Activated naive CD4-positive, alpha-beta T cell treated with anti-CD3 and anti-CD28 coated beads, Interleukin-2, amount 50 U/mL, for 24 hours (primary cell): ENCODE data around the gene KPTN.

Experiments
- H3K27ac Mint-ChIP-seq: one replicate; pipeline ENCODE4 v1.8.0; 2021; ENCODE audit warnings: mild to moderate bottlenecking, mixed read lengths
- H3K27me3 Mint-ChIP-seq: one replicate; pipeline ENCODE4 v1.8.0; 2021; ENCODE audit warnings: mixed read lengths
- H3K36me3 Mint-ChIP-seq: one replicate; pipeline ENCODE4 v1.8.0; 2021; ENCODE audit warnings: mixed read lengths
- H3K4me1 Mint-ChIP-seq: one replicate; pipeline ENCODE4 v1.8.0; 2021; ENCODE audit warnings: mixed read lengths
- H3K4me3 Mint-ChIP-seq: one replicate; pipeline ENCODE4 v1.8.0; 2021; ENCODE audit warnings: mild to moderate bottlenecking, mixed read lengths
- H3K9me3 Mint-ChIP-seq: one replicate; pipeline ENCODE4 v1.8.0; 2021; ENCODE audit warnings: mixed read lengths

The KPTN gene

DNA sequence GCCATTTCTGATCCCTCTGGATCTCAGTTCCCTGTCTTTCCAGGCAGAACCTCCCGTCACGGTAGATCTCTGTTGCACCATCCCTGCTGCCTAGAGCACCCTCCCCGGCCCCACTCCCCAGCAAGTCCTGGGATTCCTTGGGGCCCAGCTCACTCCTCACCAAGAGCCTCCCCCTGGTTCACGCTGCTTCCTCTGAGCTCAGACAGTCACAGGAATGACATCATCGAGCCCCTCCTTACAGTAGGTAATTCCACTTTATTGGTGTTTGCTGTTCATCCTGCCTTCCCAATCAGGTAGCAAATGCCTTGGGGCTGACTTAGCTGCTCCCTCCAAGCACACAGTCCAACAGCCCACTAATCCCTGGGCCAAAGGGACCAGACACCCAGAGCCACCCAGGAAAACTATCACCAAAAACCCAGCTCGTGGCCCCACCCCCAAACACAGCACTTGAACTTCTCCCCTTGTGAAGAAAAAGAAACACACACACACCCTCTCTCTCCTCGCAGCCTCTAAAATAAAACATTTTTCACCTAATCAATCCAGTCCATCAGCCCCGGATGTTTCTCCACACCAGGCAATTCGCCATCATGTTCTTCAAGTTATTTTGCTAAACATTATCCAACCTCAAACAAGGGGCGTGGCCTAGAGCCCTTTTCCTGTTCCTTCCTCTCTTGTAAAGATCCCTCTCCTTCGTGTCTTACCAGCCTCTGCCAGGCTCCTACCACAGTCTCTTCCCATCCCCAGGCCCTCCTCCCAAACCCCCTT, 28.3 kb upstream of the KPTN start:
- Mint-ChIP-seq H3K27ac (peak overlapping the region; percentile 96), H3K36me3 (peaks cover 2% of the 10 kb centered on the region), H3K9me3 (no peaks in the 10 kb centered on the region), H3K4me3 (peak overlapping the region; percentile 98), H3K4me1 (peaks cover 80% of the 10 kb centered on the region), H3K27me3 (no peaks in the 10 kb centered on the region)

DNA sequence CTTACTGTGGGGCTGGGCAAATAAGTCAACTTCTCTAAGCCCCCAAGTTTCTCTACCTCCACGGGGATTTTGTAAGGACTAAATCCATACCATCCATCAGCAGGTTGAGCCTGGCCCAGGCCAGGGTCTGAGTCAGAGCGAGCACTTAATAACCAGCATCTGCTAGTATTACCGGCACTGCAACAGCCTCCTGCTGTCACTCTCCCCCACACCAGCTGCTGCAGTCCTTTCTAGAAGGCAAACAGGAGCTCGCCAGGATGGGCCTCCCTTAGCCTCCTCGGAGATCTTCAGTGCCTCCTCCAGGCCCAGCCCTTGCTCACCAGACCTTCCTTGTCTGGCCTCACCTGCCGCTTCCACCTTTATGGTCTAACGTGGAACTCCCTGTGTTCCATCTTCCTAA, 27.7 kb upstream of the KPTN start:
- Mint-ChIP-seq H3K27me3 (no peaks in the 10 kb centered on the region), H3K9me3 (no peaks in the 10 kb centered on the region), H3K36me3 (peaks cover 2% of the 10 kb centered on the region), H3K4me1 (peaks cover 73% of the 10 kb centered on the region), H3K4me3 (peak overlapping the region; percentile 98), H3K27ac (no peak overlapping the region)

DNA sequence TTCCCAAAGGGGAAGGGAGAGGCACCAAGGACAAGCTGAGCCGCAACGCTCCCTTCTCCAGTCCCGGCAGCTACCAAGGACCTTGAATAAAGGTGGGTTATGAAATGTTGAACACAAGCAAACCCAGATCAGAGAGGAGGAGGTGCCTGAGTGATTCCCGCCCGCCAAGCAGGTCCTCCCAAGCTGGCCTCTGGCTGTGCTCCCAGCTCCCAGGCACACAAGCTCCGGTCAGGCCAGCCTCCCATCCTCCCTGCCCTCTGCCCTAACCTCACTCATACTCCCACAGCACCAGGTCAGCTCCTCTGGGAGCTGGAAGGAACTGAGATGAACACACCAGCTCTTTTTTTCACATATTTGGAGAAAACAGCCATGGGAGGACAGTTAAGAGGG, 27.1 kb upstream of the KPTN start:
- Mint-ChIP-seq H3K4me3 (no peak overlapping the region), H3K27ac (no peak overlapping the region), H3K9me3 (no peaks in the 10 kb centered on the region), H3K36me3 (peaks cover 2% of the 10 kb centered on the region), H3K4me1 (peaks cover 67% of the 10 kb centered on the region), H3K27me3 (no peaks in the 10 kb centered on the region)

DNA sequence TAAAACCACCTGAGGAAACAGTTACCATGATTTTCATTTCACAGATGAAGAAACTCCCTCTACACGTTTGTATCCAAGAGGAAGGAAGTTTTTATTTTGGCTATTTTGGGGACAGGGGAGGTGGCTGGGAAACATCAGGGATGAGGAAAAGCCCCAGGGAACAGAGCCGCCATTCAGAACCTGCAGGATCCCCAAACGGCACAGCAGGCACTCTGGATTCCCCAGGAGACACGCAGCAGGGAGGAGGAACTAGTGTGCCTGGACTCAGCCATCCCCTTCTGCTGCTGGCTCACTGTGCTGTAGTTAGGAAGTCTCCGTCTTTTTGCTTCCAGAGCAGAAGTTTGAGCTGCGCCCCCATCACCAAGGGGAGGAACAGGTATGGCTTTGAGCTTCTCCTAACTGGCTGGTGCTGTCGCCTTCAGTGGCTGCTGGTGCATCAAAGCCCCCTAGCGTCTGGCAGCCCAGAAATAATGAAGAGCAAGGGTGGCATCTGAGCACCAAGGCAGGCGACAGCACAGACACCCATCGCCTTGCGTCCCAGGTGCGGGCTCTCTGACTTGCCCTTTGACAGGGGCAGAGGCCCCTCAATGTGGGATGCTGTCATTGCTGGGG, 26.6 kb upstream of the KPTN start:
- H3K4me3 Mint-ChIP-seq, result no peak overlapping the region
- H3K27me3 Mint-ChIP-seq, result no peaks in the 10 kb centered on the region
- H3K4me1 Mint-ChIP-seq, result peaks cover 62% of the 10 kb centered on the region
- peaks cover 2% of the 10 kb centered on the region for H3K36me3 Mint-ChIP-seq
- no peak overlapping the region for H3K27ac Mint-ChIP-seq
- H3K9me3 Mint-ChIP-seq, result no peaks in the 10 kb centered on the region

DNA sequence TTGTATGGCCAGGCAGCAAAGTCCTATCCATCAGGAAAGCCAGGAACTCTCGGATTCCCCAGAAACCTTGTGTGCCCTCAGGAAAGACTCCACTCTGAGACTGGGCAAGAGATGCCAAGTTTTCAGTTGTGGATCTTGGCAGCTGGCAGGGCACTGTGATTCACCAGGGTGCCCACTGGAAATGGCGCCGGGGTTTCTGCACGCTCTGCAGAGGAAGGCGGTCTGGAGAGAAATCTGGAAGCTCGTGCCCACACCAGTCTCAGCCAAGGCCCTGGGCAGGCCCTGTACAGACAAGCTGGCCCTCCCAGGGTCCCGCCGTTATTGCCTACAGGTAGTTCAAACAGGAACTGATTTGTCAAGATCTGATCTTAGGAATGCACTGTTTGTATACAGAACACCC, 26.0 kb upstream of the KPTN start:
- peaks cover 60% of the 10 kb centered on the region for H3K4me1 Mint-ChIP-seq

DNA sequence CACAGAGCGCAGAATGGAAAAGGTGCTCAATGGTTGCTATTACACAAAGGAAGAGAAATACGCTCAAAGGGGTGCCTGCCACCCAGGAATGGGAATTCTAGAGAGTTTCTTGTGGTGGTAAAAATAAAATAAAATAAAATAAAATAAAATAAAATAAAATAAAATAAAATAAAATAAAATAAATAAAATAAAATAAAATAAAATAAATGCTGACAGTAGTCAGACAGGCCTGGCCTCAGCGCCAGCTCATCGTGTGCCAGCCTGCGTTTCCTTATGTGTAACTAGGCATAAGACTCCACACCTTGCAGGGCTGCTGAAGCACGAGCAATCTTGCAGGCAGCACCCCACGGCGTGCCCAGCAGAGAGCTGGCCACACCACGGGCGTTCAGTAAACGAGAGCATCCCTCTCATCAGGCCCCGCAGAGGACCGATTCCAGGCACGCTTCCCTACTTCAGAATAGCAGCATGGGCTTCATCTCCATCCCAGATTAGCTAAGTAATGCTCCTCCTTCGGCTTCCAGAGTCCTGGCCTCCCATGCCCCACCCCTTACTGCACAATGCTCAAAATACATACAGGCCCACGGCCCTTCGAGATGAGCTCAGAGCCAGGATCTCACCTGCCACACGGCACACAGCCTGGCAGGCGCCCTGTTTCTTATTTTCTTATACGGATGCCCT, 25.3 kb upstream of the KPTN start:
- peaks cover 2% of the 10 kb centered on the region for H3K36me3 Mint-ChIP-seq
- H3K4me3 Mint-ChIP-seq, result no peak overlapping the region
- peaks cover 54% of the 10 kb centered on the region for H3K4me1 Mint-ChIP-seq
- no peaks in the 10 kb centered on the region for H3K27me3 Mint-ChIP-seq
- H3K9me3 Mint-ChIP-seq, result no peaks in the 10 kb centered on the region
- H3K27ac Mint-ChIP-seq, result peak overlapping the region; percentile 30

More for the DNA sequence above, 26.0 kb upstream of the KPTN start:
- Mint-ChIP-seq H3K36me3 (peaks cover 2% of the 10 kb centered on the region), H3K4me3 (no peak overlapping the region), H3K27ac (no peak overlapping the region), H3K9me3 (no peaks in the 10 kb centered on the region), H3K27me3 (no peaks in the 10 kb centered on the region)

DNA sequence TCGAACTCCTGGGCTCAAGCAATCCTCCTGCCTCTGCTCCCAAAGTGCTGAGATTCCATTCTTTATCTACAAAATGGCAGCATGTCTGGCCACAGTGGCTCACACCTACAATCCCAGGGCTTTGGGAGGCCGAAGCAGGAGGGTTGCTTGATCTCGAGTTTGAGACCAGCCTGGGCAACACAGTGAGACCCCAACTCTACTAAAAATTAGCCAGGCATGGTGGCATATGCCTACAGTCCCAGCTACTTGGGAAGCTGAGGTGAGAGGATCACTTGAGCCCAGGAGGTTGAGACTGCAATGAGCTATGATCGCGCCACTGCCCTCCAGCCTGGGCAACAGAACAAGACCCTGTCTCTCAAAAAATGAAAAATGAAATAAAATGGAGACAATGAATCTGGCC, 24.7 kb upstream of the KPTN start:
- Mint-ChIP-seq H3K27me3 (no peaks in the 10 kb centered on the region), H3K36me3 (peaks cover 2% of the 10 kb centered on the region), H3K27ac (no peak overlapping the region), H3K9me3 (no peaks in the 10 kb centered on the region), H3K4me3 (no peak overlapping the region), H3K4me1 (peaks cover 49% of the 10 kb centered on the region)

DNA sequence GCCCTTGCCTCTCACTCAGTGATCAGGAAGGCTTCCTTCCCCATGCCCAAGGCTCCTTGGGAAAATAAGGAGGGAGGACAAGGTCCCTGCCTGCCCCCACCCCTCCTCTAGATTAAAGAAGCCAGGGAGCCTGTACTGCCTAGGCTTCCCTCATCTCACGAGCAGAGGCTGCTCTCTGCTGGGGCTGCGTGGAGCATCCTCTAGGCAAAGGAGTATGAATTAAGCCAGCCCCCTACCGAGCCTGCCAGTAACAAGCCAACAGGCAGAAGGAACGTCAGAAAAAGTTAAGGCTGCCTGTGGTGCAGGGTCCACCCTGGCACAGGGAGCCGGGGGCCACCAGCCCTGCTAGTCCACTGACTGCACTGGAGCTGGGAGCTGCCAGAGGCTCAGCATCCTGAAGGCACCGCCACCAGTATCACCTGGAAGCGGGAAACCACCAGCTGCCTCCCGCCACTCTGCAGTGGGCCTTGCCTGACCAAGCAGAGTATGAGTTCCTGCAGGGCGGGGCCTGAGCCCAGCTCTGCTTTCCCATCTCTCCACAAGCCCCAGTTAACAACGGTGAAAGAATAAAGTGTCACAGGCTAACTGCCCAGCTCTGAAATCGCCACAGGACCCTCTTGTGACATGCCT, 24.0 kb upstream of the KPTN start:
- peaks cover 3% of the 10 kb centered on the region for H3K36me3 Mint-ChIP-seq
- H3K27ac Mint-ChIP-seq, result no peak overlapping the region
- no peak overlapping the region for H3K4me3 Mint-ChIP-seq
- H3K27me3 Mint-ChIP-seq, result no peaks in the 10 kb centered on the region
- no peaks in the 10 kb centered on the region for H3K9me3 Mint-ChIP-seq
- H3K4me1 Mint-ChIP-seq, result peaks cover 42% of the 10 kb centered on the region

DNA sequence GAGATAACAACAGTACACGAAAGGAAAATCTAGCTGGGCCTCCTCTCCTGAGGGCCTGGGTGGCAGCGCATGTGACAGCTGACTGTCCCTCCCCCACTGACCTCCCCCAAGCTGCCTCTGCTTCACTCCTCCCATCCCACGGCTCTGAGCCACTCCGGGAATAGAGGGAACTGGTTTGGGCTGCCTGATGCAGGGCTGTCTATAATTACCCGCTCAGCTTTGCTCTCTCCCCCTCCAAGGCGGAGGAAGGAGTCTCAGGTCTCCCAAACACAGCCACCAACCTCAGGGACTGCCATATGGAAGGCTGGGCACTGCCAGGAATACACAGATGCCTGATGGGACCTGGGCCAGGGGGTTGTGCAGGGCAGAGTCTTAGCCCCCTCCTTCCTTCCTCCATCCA, 23.0 kb upstream of the KPTN start:
- Mint-ChIP-seq H3K36me3 (peaks cover 7% of the 10 kb centered on the region), H3K9me3 (no peaks in the 10 kb centered on the region), H3K27me3 (no peaks in the 10 kb centered on the region), H3K4me3 (no peak overlapping the region), H3K4me1 (peaks cover 32% of the 10 kb centered on the region), H3K27ac (no peak overlapping the region)

DNA sequence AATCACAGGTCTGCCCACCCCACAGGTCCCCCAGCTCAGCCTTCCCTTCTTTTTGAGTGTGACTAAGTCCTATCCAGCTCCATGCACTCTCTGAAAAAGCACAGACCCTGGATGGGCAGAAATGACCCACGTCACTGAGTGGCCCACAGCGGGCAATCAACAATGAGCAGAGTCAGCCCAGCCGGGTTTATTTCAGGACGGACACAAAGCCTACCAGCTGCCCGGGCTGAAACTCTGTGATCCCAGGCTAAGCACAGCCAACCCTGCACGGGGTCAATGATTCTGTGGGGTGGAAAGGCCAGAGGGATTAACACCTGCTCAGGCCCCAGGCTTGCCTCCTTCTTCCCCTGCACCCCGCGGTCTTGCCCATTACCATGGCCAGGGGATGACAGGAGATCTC, 22.4 kb upstream of the KPTN start:
- H3K4me1 Mint-ChIP-seq, result peaks cover 26% of the 10 kb centered on the region

DNA sequence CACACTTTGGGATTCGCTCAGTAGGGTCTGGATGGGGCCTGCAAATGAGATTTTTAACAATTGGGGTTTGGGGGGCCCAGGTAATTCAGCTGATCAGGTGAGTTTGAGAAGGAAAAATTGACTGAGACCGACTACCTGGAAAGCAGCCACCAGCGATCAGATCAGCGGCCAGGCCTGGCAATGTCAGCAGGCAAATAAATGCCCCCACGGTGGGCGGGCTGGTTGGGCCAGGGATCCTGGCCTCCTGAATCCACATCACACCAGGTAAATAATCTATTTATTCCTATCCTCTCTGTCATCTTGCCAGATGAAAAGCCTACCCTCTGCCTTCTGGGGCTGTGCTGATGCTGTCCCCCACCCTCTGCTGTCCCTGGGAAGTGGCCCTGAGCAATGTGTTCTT, 21.5 kb upstream of the KPTN start:
- H3K27ac Mint-ChIP-seq, result no peak overlapping the region
- H3K9me3 Mint-ChIP-seq, result no peaks in the 10 kb centered on the region
- H3K27me3 Mint-ChIP-seq, result no peaks in the 10 kb centered on the region
- H3K36me3 Mint-ChIP-seq, result peaks cover 7% of the 10 kb centered on the region
- peaks cover 17% of the 10 kb centered on the region for H3K4me1 Mint-ChIP-seq
- no peak overlapping the region for H3K4me3 Mint-ChIP-seq

More for the DNA sequence above, 22.4 kb upstream of the KPTN start:
- H3K36me3 Mint-ChIP-seq, result peaks cover 7% of the 10 kb centered on the region
- no peaks in the 10 kb centered on the region for H3K27me3 Mint-ChIP-seq
- no peak overlapping the region for H3K27ac Mint-ChIP-seq
- H3K9me3 Mint-ChIP-seq, result no peaks in the 10 kb centered on the region
- H3K4me3 Mint-ChIP-seq, result no peak overlapping the region

DNA sequence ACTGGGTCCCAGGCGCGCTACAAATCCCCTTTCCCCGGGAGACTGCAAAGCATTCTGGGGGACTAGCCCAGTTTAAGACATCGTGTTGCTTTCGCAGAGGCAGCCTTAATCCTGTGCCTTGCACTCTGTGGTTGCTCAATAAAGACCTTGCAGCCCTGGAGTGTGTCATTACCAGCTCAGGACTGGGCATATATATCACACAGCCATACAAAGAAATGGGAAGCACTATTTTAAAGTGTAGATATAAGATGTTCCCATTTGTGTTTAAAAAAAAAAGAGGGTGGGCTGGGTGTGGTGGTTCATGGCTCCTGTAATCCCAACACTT, 19.8 kb upstream of the KPTN start:
- Mint-ChIP-seq H3K4me3 (no peak overlapping the region), H3K27me3 (no peaks in the 10 kb centered on the region), H3K36me3 (peaks cover 7% of the 10 kb centered on the region), H3K27ac (no peak overlapping the region), H3K4me1 (peaks cover under 1% of the 10 kb centered on the region), H3K9me3 (no peaks in the 10 kb centered on the region)

DNA sequence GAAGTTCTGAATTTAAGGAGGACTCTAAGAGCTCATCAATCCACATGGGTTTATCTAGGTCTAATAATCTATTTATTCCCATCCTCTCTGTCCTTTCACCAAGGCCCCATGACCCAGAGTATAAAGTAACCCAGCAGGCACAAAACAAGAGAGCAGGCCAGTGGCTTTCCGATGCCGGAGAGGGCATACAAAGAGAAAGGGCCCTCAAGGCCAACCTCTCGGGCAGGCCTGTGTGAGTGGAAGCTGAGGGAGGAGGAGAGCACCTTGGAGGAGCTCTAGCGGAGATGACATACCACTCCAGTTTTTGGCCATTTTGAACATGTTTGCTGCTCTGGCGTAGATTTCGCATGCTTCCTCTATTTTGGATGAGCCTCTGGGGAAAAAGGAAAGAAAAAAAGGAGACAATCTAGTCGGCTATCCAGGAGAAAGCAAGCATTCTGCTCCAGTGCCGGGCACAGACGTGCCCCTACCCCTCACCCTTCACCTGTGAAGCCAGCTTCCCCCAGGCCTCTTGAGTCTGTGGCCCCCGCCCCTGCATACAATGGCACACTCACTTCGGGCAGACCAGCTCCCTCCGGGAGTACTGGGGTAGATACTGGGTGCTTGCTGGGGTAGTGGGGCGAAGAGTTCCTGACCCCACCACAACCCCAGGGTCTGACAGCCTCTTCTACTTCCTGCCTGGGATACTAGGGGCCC, 19.3 kb upstream of the KPTN start:
- Mint-ChIP-seq H3K4me3 (no peak overlapping the region), H3K27ac (no peak overlapping the region), H3K36me3 (peaks cover 7% of the 10 kb centered on the region), H3K4me1 (no peaks in the 10 kb centered on the region), H3K27me3 (no peaks in the 10 kb centered on the region), H3K9me3 (no peaks in the 10 kb centered on the region)

DNA sequence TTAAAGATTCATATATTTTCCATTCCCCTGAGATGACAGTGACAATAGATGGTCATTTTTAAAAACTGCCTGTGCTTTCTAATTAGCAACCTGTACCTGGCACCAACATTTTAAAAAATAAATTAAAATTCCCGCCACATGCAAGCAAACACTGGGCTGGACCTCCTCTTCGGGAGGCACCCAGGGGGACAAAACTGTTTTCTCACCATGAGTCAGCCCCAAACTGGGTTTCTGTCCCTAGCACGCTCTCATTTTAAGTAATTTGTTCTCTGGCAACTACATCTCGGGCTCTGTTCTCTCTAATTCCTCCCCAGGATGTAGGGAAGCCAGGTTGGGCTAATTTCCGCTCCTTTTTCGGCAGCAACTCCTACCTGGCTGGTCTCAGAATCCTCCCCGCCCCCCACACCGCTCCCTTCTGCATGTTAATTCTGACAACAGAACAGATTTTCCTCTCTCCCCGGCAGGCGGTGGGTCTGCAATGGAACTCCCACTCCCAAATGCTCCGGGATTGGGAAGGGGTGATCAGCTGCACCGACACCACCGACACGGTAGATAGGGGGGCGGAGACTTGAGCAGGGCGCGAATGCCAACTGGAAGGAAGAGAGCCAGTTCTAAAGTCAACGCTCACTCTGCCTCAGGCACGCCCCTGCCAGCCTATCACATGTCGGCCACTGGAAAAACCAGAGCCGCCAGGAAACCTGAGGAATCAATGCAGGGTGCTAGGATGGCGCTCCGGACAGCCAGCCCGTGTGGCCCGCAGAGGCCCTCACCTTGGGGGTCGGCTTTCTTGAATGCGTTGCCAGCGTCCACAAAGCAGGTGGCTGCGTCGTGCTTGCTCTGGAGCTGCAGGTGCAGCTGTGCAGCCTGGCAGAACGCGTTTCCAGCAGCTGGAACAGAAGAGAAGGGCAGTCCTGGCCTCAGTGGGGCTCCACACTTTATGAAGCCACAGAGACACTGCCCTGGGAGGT, 16.1 kb upstream of the KPTN start:
- Mint-ChIP-seq H3K4me1 (no peaks in the 10 kb centered on the region), H3K4me3 (no peak overlapping the region), H3K27me3 (no peaks in the 10 kb centered on the region), H3K27ac (no peak overlapping the region), H3K9me3 (no peaks in the 10 kb centered on the region), H3K36me3 (peaks cover 8% of the 10 kb centered on the region)

DNA sequence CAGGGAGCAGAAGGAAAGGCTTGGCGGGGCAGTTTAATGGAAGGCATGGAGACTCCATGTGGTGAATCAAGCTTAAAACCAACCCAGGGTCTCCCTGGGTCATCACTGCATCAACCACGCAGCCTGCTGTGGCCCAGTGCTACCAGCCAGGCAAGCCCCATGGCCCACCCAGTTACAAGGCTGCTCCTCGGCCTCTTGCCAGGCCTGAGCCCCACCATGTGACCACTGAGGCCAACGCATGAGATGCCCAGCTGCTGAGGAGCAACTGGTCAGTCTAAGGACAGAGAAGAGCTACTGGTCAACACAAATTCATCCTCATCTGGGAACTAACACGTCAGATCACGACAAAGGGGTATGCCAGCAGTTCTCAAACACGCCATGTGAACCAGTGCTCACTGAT, 15.4 kb upstream of the KPTN start:
- Mint-ChIP-seq H3K9me3 (no peaks in the 10 kb centered on the region), H3K4me1 (no peaks in the 10 kb centered on the region), H3K36me3 (peaks cover 8% of the 10 kb centered on the region), H3K4me3 (no peak overlapping the region), H3K27me3 (no peaks in the 10 kb centered on the region), H3K27ac (no peak overlapping the region)
